ENCODE measurements around the gene NTRK2.

Gene NTRK2

GRCh38 chr9:84758817-84759216 is 89.3 kb downstream of the NTRK2 start:
- TF ChIP-seq TAF1 (IDR thresholded peaks at IDR 0.05; ENCODE audit: low read depth) (no peak), FOXM1 (IDR thresholded peaks at IDR 0.05; ENCODE audit: borderline replicate concordance, low read depth) (no peak), ZBTB7A (IDR thresholded peaks at IDR 0.05; ENCODE audit: low read depth) (no peak), NFIC (IDR thresholded peaks at IDR 0.05) (no peak), RAD21 (IDR thresholded peaks at IDR 0.05; ENCODE audit: low read depth) (no peak), YY1 (IDR thresholded peaks at IDR 0.05; ENCODE audit: low read depth) (no peak), REST (IDR thresholded peaks at IDR 0.05; ENCODE audit: low read depth) (no peak), EP300 (IDR thresholded peaks at IDR 0.05; ENCODE audit: borderline replicate concordance) (no peak), CEBPB (IDR thresholded peaks at IDR 0.05) (no peak), MAX (IDR thresholded peaks at IDR 0.05) (no peak), EGR1 (IDR thresholded peaks at IDR 0.05) (no peak)

- TF ChIP-seq EP300 (IDR thresholded peaks at IDR 0.05; ENCODE audit: borderline replicate concordance) (no peak), EGR1 (IDR thresholded peaks at IDR 0.05) (no peak), RAD21 (IDR thresholded peaks at IDR 0.05; ENCODE audit: low read depth) (no peak), TEAD4 (IDR thresholded peaks at IDR 0.05) (no peak), FOXM1 (IDR thresholded peaks at IDR 0.05; ENCODE audit: borderline replicate concordance, low read depth) (no peak), TAF1 (IDR thresholded peaks at IDR 0.05; ENCODE audit: low read depth) (no peak), REST (IDR thresholded peaks at IDR 0.05; ENCODE audit: low read depth) (no peak), CREB1 (IDR thresholded peaks at IDR 0.05; ENCODE audit: low read depth) (no peak), MAX (IDR thresholded peaks at IDR 0.05) (no peak), ZBTB7A (IDR thresholded peaks at IDR 0.05; ENCODE audit: low read depth) (no peak), NFIC (IDR thresholded peaks at IDR 0.05) (no peak), USF1 (IDR thresholded peaks at IDR 0.05) (no peak), CEBPB (IDR thresholded peaks at IDR 0.05) (no peak)
Observed at GRCh38 chr9:84759300-84759750, 89.8 kb downstream of the NTRK2 start.

- no peak for TF ChIP-seq USF1 (IDR thresholded peaks at IDR 0.05)
- TF ChIP-seq MAX (IDR thresholded peaks at IDR 0.05): no peak
- no peak for TF ChIP-seq TAF1 (IDR thresholded peaks at IDR 0.05; ENCODE audit: low read depth)
- TF ChIP-seq NFIC (IDR thresholded peaks at IDR 0.05): no peak
Observed at GRCh38 chr9:84759804-84760203, 90.3 kb downstream of the NTRK2 start.

- TF ChIP-seq NFIC (IDR thresholded peaks at IDR 0.05) (no peak), ZBTB7A (IDR thresholded peaks at IDR 0.05; ENCODE audit: low read depth) (no peak)
Observed at GRCh38 chr9:84761137-84761808, 91.7 kb downstream of the NTRK2 start.

- TF ChIP-seq CEBPB (IDR thresholded peaks at IDR 0.05) (no peak), EGR1 (IDR thresholded peaks at IDR 0.05) (no peak), MAX (IDR thresholded peaks at IDR 0.05) (no peak), EP300 (IDR thresholded peaks at IDR 0.05; ENCODE audit: borderline replicate concordance) (no peak), USF1 (IDR thresholded peaks at IDR 0.05) (no peak), RAD21 (IDR thresholded peaks at IDR 0.05; ENCODE audit: low read depth) (no peak), REST (IDR thresholded peaks at IDR 0.05; ENCODE audit: low read depth) (no peak)
Observed at GRCh38 chr9:84772511-84772910, 103.0 kb downstream of the NTRK2 start.

Data from Ishikawa (cell line).